Measurements from ENCODE around the gene CEP295NL. TPM values are rescaled to one million over a fixed set of nuclear protein-coding genes. Genes with fewer than 3 reads are reported as not detected.

Gene CEP295NL
- total and polyA plus RNA-seq, 2 of the 13 experiments (the other 11 are each of a cell fraction or from before 2014, with no cell fraction given), result not detected

- TF ChIP-seq REST (IDR thresholded peaks at IDR 0.05; ENCODE audit: borderline replicate concordance in 1 of 2, low read depth in 1 of 2, low read length in 2 of 2) (no peak), RARA (CRISPR knock-in tag; IDR thresholded peaks at IDR 0.05) (peak; percentile 83), KMT2A (CRISPR knock-in tag; IDR thresholded peaks at IDR 0.05) (no peak), DNMT1 (CRISPR knock-in tag; IDR thresholded peaks at IDR 0.05) (no peak), GATAD2A (CRISPR knock-in tag; IDR thresholded peaks at IDR 0.05) (peak; percentile 77; the same call in 1 of the 2 replicates), ATF7-NPFF (CRISPR knock-in tag; IDR thresholded peaks at IDR 0.05; ENCODE audit: low read depth) (no peak; the same call in 1 of the 2 replicates), MXD4 (CRISPR knock-in tag; IDR thresholded peaks at IDR 0.05) (no peak), ZNF251 (CRISPR knock-in tag; IDR thresholded peaks at IDR 0.05) (no peak), ZNF180 (CRISPR knock-in tag; IDR thresholded peaks at IDR 0.05; ENCODE audit: borderline replicate concordance, low read depth) (no peak), ZNF83 (CRISPR knock-in tag; IDR thresholded peaks at IDR 0.05; ENCODE audit: borderline replicate concordance) (no peak), FOXP1 (IDR thresholded peaks at IDR 0.05) (peak; percentile 61; the same call in 1 of the 2 replicates), FOXP1 (CRISPR knock-in tag; IDR thresholded peaks at IDR 0.05) (peak; percentile 90), SOX13 (IDR thresholded peaks at IDR 0.05) (no peak), SOX13 (CRISPR knock-in tag; conservative IDR thresholded peaks at IDR 0.05 in 1 of 2, IDR thresholded peaks at IDR 0.05 in 1 of 2) (peak in 1 of 2 experiments; percentile 44; a peak in 1 of 4 replicates), ZBTB43 (CRISPR knock-in tag; conservative IDR thresholded peaks at IDR 0.05) (0 out of 2 replicates have a peak, but pooled peaks have one; percentile 51), MAFG (CRISPR knock-in tag; IDR thresholded peaks at IDR 0.05) (no peak), SIX1 (CRISPR knock-in tag; IDR thresholded peaks at IDR 0.05; ENCODE audit: borderline replicate concordance) (no peak), ZNF709 (CRISPR knock-in tag; IDR thresholded peaks at IDR 0.05) (no peak), ZNF138 (CRISPR knock-in tag; IDR thresholded peaks at IDR 0.05; ENCODE audit: low read depth) (peak; percentile 71; the same call in 1 of the 2 replicates), ETV6 (CRISPR knock-in tag; conservative IDR thresholded peaks at IDR 0.05) (no peak), TAF1 (CRISPR knock-in tag; IDR thresholded peaks at IDR 0.05) (0 out of 2 replicates have a peak, but pooled peaks have one; percentile 6), ZNF468 (CRISPR knock-in tag; IDR thresholded peaks at IDR 0.05) (0 out of 2 replicates have a peak, but pooled peaks have one; percentile 55), ELK4 (CRISPR knock-in tag; IDR thresholded peaks at IDR 0.05; ENCODE audit: borderline replicate concordance) (no peak), ZNF354B (CRISPR knock-in tag; IDR thresholded peaks at IDR 0.05) (0 out of 2 replicates have a peak, but pooled peaks have one; percentile 50), RFXANK (CRISPR knock-in tag; IDR thresholded peaks at IDR 0.05) (no peak)
Measured at GRCh38 chr17:78933025-78933958, 30.3 kb upstream of the CEP295NL start (continued).

Data from HepG2 (cell line).